ENCODE measurements around the gene SPSB2.

- TF ChIP-seq CTCF (IDR thresholded peaks at IDR 0.05) (no peak), POLR2A (IDR thresholded peaks at IDR 0.05) (no peak)
These were observed 19.5 kb downstream of the SPSB2 start for GRCh38 chr12:6853626-6854025.

All from esophagus squamous epithelium (tissue), 4 donors.